Mesothelial cell of epicardium (in vitro differentiated cells): ENCODE measurements around the gene DCHS1. TPM values are rescaled to one million over a fixed set of nuclear protein-coding genes. Genes with fewer than 3 reads are reported as not detected.

Experiments
- DNase-seq, 2 experiments: peaks; one replicate each; pipeline ENCODE4 v3.0.0; 2021; ENCODE audit warnings: low spot score in 2 of 2; ENCODE audit not compliant: unreplicated experiment in 2 of 2
- H3K27ac Mint-ChIP-seq: 2 replicates; pipeline ENCODE4 v1.8.0; 2021; ENCODE audit warnings: mixed read lengths
- H3K27me3 Mint-ChIP-seq: 2 replicates; pipeline ENCODE4 v1.8.0; 2021; ENCODE audit warnings: low read depth, mixed read lengths
- H3K36me3 Mint-ChIP-seq: 2 replicates; pipeline ENCODE4 v1.8.0; 2021; ENCODE audit warnings: mixed read lengths
- H3K4me1 Mint-ChIP-seq: 2 replicates; pipeline ENCODE4 v1.8.0; 2021; ENCODE audit warnings: mixed read lengths
- H3K4me3 Mint-ChIP-seq: 2 replicates; pipeline ENCODE4 v1.8.0; 2021; ENCODE audit warnings: mild to moderate bottlenecking, moderate library complexity, mixed read lengths
- H3K9me3 Mint-ChIP-seq: 2 replicates; pipeline ENCODE4 v1.8.0; 2021; ENCODE audit warnings: mixed read lengths
- total RNA-seq: library from RNA; stranded (reverse); gene quantifications from 3 replicates; pipeline ENCODE4 v1.2.1, GENCODE V29; 2021
- TF ChIP-seq, protein P1 (sequence below): fragments of 200-600 bp; sonication (generic); IDR thresholded peaks from one replicate; pipeline ENCODE4 v1.5.0; 2021; ENCODE audit warnings: antibody characterized with exemption; ENCODE audit not compliant: unreplicated experiment

Gene DCHS1
- total RNA-seq, 1 donor from 2014 or later = 81.2 TPM

DNA sequence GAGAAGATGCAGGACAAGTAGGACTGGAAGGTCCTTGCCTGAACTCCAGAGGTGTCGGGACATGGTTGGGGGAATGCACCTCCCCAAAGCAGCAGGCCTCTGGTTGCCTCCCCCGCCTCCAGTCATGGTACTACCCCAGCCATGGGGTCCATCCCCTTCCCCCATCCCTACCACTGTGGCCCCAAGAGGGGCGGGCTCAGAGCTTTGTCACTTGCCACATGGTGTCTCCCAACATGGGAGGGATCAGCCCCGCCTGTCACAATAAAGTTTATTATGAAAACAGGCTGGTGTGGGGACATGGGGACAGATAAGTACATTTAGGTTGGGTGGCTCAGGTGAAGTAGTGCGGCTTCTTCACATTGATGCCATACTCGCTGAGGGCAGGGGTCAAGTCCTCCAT is 45.0 kb downstream of the DCHS1 start:
- DNase-seq = peak in 1 of 2 experiments; percentile 37
- peak overlapping the region; percentile 96 for H3K27ac Mint-ChIP-seq
- peaks cover 25% of the 10 kb centered on the region for H3K4me1 Mint-ChIP-seq
- H3K36me3 Mint-ChIP-seq = peaks cover 19% of the 10 kb centered on the region
- H3K9me3 Mint-ChIP-seq = no peaks in the 10 kb centered on the region
- TF ChIP-seq, protein P1, sequence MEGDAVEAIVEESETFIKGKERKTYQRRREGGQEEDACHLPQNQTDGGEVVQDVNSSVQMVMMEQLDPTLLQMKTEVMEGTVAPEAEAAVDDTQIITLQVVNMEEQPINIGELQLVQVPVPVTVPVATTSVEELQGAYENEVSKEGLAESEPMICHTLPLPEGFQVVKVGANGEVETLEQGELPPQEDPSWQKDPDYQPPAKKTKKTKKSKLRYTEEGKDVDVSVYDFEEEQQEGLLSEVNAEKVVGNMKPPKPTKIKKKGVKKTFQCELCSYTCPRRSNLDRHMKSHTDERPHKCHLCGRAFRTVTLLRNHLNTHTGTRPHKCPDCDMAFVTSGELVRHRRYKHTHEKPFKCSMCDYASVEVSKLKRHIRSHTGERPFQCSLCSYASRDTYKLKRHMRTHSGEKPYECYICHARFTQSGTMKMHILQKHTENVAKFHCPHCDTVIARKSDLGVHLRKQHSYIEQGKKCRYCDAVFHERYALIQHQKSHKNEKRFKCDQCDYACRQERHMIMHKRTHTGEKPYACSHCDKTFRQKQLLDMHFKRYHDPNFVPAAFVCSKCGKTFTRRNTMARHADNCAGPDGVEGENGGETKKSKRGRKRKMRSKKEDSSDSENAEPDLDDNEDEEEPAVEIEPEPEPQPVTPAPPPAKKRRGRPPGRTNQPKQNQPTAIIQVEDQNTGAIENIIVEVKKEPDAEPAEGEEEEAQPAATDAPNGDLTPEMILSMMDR = no peak
- H3K27me3 Mint-ChIP-seq = no peaks in the 10 kb centered on the region
- H3K4me3 Mint-ChIP-seq = peak overlapping the region; percentile 83

DNA sequence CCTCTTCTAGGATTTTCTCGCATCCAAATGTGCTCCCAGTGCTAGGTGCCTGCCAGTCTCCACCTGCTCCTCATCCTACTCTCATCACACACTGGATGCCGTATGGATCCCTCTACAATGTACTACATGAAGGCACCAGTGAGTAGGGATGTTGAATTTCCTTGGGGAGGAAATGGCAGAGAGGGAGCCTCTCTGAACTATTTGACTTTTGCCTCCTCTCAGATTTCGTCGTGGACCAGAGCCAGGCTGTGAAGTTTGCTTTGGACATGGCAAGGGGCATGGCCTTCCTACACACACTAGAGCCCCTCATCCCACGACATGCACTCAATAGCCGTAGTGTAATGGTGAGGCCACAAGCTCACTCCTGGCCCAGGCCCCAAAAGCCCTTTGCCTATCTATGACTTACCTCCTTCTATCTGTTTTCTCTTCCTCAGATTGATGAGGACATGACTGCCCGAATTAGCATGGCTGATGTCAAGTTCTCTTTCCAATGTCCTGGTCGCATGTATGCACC is 46.0 kb downstream of the DCHS1 start:
- peaks cover 19% of the 10 kb centered on the region for H3K36me3 Mint-ChIP-seq
- peak in 1 of 2 experiments; percentile 28 for DNase-seq
- TF ChIP-seq, protein P1 = no peak
- H3K27ac Mint-ChIP-seq = peak overlapping the region; percentile 48
- H3K27me3 Mint-ChIP-seq = no peaks in the 10 kb centered on the region
- H3K4me1 Mint-ChIP-seq = peaks cover 25% of the 10 kb centered on the region
- no peaks in the 10 kb centered on the region for H3K9me3 Mint-ChIP-seq
- H3K4me3 Mint-ChIP-seq = peak overlapping the region; percentile 36

DNA sequence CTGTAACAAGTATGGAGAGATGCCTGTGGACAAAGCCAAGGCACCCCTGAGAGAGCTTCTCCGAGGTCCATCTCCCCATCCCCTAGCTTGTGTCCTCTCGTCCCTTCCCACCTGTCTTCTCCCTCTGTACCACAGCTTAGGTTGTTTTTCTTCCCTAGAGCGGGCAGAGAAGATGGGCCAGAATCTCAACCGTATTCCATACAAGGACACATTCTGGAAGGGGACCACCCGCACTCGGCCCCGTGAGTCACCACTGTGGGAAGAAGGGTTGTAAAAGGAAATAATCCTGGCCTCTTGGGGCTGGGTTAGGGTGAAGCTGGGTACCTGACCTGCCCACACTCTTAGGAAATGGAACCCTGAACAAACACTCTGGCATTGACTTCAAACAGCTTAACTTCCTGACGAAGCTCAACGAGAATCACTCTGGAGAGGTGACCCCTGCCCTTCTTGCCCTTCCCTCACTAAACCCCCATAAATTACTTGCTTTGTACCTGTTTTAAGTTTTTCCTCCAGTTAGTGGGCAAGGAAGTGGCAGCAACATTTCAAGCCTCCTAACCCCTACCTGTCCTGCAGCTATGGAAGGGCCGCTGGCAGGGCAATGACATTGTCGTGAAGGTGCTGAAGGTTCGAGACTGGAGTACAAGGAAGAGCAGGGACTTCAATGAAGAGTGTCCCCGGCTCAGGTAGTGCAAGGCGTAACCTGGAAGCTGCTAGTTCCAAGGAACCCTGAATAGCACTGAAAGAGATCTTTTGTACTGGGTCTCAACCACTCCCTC is 46.7 kb downstream of the DCHS1 start:
- no peaks in the 10 kb centered on the region for H3K9me3 Mint-ChIP-seq
- H3K4me1 Mint-ChIP-seq = peaks cover 25% of the 10 kb centered on the region
- no peak overlapping the region for H3K4me3 Mint-ChIP-seq
- TF ChIP-seq, protein P1 = no peak
- H3K27me3 Mint-ChIP-seq = no peaks in the 10 kb centered on the region
- DNase-seq = peak in 1 of 2 experiments; percentile 17
- H3K36me3 Mint-ChIP-seq = peaks cover 19% of the 10 kb centered on the region
- no peak overlapping the region for H3K27ac Mint-ChIP-seq

DNA sequence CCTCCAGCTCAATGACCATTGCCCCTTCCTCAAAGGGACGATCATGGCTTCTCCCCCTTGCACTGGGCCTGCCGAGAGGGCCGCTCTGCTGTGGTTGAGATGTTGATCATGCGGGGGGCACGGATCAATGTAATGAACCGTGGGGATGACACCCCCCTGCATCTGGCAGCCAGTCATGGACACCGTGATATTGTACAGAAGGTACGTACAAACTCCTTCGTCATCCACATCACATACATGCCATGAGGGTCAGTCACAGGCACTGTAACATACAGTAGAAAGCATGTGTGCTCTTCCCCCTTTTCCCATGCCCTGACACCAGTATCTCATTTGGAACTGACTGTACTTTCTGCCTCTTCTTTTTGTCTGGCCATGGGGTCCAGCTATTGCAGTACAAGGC is 47.6 kb downstream of the DCHS1 start:
- peaks cover 19% of the 10 kb centered on the region for H3K36me3 Mint-ChIP-seq
- no peak overlapping the region for H3K4me3 Mint-ChIP-seq
- H3K4me1 Mint-ChIP-seq = peaks cover 25% of the 10 kb centered on the region
- DNase-seq = peak in 1 of 2 experiments; percentile 25
- TF ChIP-seq, protein P1 = no peak
- H3K9me3 Mint-ChIP-seq = no peaks in the 10 kb centered on the region
- no peak overlapping the region for H3K27ac Mint-ChIP-seq
- no peaks in the 10 kb centered on the region for H3K27me3 Mint-ChIP-seq

DNA sequence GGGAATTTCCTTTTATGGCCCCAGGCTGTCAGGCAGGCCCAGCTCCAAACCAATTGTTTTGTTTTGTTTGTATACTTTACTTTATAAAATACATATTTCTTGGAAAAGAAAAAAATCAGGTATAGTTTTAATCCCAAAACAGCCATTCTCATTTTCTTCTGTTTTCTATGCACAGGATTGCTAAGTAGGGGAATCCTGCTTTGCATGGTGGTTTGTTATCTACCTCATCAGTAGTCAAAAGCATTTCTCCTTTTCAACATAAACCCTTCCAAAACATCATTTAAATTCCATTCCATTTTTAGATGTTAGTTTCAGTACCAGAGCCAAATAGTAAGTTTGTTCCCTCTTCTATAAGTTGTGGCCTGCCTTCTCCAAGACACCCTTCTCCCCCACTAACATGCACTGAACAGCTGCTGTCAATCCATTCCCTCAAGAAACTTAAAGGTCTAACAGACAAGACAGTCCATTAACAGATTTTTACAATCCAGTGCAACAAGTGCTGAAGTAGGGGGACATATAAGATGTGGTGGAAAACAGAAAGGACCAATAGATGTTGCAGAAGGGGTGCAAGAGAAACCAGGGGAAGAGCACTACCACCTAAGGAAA is 48.3 kb downstream of the DCHS1 start:
- no peak for DNase-seq
- H3K27ac Mint-ChIP-seq = no peak overlapping the region
- TF ChIP-seq, protein P1 = no peak
- H3K4me1 Mint-ChIP-seq = peaks cover 25% of the 10 kb centered on the region
- H3K27me3 Mint-ChIP-seq = no peaks in the 10 kb centered on the region
- H3K4me3 Mint-ChIP-seq = peak overlapping the region; percentile 38
- H3K9me3 Mint-ChIP-seq = no peaks in the 10 kb centered on the region
- H3K36me3 Mint-ChIP-seq = peaks cover 19% of the 10 kb centered on the region
